ENCODE results near the gene ORC3.

The ORC3 gene

DNA sequence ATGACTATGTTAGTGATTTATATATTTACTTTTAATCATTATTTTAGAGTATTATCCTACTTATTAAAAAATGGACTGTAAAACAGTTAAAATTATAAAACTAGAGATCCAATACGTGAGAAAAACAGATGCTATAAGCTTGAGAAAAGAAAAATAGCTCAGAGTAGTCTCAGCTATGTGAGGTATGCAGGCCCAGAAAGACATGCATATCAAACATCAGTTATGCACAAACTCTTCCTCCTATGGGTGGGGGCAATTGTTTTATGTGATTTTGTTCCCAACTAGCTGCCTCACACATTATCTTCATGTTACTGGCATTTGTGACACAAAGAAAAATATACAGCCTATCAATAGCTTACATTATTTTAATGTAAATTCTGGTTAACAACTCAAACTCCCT lies 28.9 kb upstream of the ORC3 start:
- Mint-ChIP-seq H3K9me3 (no peaks in the 10 kb centered on the region), H3K27me3 (ENCODE audit: low read depth, poor library complexity) (no peaks in the 10 kb centered on the region), H3K36me3 (ENCODE audit: low read depth) (peaks cover 47% of the 10 kb centered on the region), H3K4me3 (no peak overlapping the region), H3K4me1 (no peaks in the 10 kb centered on the region), H3K27ac (no peak overlapping the region)
- TF ChIP-seq, protein P1, sequence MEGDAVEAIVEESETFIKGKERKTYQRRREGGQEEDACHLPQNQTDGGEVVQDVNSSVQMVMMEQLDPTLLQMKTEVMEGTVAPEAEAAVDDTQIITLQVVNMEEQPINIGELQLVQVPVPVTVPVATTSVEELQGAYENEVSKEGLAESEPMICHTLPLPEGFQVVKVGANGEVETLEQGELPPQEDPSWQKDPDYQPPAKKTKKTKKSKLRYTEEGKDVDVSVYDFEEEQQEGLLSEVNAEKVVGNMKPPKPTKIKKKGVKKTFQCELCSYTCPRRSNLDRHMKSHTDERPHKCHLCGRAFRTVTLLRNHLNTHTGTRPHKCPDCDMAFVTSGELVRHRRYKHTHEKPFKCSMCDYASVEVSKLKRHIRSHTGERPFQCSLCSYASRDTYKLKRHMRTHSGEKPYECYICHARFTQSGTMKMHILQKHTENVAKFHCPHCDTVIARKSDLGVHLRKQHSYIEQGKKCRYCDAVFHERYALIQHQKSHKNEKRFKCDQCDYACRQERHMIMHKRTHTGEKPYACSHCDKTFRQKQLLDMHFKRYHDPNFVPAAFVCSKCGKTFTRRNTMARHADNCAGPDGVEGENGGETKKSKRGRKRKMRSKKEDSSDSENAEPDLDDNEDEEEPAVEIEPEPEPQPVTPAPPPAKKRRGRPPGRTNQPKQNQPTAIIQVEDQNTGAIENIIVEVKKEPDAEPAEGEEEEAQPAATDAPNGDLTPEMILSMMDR (IDR thresholded peaks at IDR 0.05): no peak
- no peak for DNase-seq

DNA sequence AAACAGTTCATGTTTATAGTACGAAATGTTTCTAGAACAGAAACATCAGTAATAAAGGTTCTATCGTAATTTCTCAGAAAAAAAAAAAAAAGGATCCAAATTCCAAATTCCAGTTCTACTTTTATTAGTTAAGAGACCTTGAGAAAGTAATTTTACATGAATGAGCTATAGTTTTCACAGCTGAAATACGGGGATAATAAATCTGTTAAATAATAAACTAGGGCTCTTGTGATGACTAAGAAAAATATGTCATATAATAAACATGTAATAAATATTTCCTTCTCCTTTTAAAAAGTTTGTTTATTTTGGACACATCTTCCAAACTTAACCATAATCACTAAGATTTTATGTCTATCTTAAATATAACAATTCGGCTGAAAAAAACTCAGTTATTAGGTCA lies 17.9 kb upstream of the ORC3 start:
- no peaks in the 10 kb centered on the region for H3K27me3 Mint-ChIP-seq (ENCODE audit: low read depth, poor library complexity)
- no peak for DNase-seq
- H3K27ac Mint-ChIP-seq: no peak overlapping the region
- TF ChIP-seq, protein P1 (IDR thresholded peaks at IDR 0.05): no peak
- peaks cover 46% of the 10 kb centered on the region for H3K36me3 Mint-ChIP-seq (ENCODE audit: low read depth)
- peaks cover 23% of the 10 kb centered on the region for H3K4me1 Mint-ChIP-seq
- H3K4me3 Mint-ChIP-seq: no peak overlapping the region
- no peaks in the 10 kb centered on the region for H3K9me3 Mint-ChIP-seq

DNA sequence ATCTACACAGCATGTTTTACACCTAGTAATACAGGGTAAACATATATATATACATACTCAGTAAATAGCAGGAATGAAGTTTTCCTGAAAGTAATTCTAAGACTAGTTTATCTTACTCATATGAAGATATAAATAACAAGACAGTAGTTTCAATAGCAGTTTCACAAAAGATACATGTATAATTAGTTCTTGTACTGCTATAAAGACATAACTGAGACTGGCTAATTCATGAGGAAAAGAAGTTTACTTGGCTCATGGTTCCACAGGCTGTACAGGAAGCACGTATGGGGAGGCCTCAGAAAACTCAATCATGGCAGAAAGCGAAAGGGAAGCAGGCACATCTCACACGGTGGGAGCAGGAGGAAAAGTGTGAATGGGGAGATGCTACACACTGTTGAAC lies 17.1 kb upstream of the ORC3 start:
- Mint-ChIP-seq H3K4me1 (peaks cover 23% of the 10 kb centered on the region), H3K4me3 (no peak overlapping the region), H3K9me3 (no peaks in the 10 kb centered on the region), H3K36me3 (ENCODE audit: low read depth) (peaks cover 54% of the 10 kb centered on the region), H3K27me3 (ENCODE audit: low read depth, poor library complexity) (no peaks in the 10 kb centered on the region), H3K27ac (no peak overlapping the region)
- no peak for DNase-seq
- TF ChIP-seq, protein P1 (IDR thresholded peaks at IDR 0.05): no peak

DNA sequence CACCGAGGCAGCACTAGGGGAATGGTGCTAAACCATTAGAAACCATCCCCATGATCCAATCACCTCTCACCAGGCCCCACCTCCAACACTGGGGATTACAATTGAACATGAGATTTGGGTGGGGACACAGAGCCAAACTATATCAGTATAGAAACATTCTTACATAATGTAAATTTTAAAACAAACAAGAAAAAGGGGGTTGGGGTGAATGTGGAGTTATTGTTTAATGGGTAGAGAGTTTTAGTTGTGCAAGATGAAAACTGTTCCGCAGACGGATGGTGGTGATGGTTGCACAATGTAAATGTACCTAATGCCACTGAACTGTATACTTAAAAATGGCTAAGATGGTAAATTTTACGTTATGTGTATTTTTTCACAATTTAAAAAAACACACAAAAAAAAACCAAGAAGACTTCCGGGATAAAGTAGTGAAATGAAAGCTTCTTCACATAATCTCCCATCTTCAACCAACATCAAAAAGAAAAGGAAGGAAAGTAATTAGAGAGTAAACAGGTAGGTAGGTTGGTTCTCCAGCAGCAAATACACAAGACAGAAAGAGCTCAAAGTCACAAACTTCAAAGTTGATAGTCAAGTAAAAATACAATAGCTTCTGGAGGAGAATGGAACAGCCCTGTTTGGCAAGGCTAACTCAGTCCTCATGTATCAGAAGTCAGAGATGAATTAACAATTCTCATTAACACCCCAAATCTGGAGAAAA lies 16.5 kb upstream of the ORC3 start:
- TF ChIP-seq, protein P1 (IDR thresholded peaks at IDR 0.05): no peak
- H3K4me1 Mint-ChIP-seq: peaks cover 23% of the 10 kb centered on the region
- no peak overlapping the region for H3K4me3 Mint-ChIP-seq
- no peaks in the 10 kb centered on the region for H3K27me3 Mint-ChIP-seq (ENCODE audit: low read depth, poor library complexity)
- no peak overlapping the region for H3K27ac Mint-ChIP-seq
- no peak for DNase-seq
- H3K9me3 Mint-ChIP-seq: no peaks in the 10 kb centered on the region
- H3K36me3 Mint-ChIP-seq (ENCODE audit: low read depth): peaks cover 58% of the 10 kb centered on the region

DNA sequence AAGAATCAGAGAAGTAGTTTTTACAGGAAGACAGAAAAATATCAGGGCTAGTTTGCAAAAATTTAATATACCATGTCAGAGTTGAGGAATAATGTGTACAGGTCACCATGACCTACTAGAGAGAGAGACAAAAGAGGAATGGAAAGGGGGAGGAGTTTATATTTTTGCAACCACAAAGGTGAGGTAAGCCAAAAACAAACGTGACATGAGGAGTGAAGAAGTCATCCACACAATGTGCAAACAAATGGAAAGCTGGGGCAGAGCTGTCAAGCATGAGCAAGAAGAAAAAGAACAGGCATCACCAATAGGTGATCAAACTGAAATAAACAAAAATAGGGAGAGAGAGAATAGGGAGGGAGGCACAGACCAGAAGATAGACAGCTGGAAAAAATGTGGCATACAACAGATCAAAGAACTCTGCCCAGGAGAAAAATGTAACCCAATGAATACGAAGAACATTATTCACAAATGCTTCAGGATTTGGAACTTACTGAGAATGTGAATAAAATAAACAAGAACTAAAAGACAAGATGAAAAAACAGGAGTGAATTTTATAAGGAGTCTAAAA lies 15.6 kb upstream of the ORC3 start:
- DNase-seq: no peak
- Mint-ChIP-seq H3K4me3 (no peak overlapping the region), H3K4me1 (peaks cover 23% of the 10 kb centered on the region), H3K27ac (peak overlapping the region; percentile 46), H3K36me3 (ENCODE audit: low read depth) (peaks cover 59% of the 10 kb centered on the region), H3K9me3 (no peaks in the 10 kb centered on the region), H3K27me3 (ENCODE audit: low read depth, poor library complexity) (no peaks in the 10 kb centered on the region)
- TF ChIP-seq, protein P1 (IDR thresholded peaks at IDR 0.05): no peak

DNA sequence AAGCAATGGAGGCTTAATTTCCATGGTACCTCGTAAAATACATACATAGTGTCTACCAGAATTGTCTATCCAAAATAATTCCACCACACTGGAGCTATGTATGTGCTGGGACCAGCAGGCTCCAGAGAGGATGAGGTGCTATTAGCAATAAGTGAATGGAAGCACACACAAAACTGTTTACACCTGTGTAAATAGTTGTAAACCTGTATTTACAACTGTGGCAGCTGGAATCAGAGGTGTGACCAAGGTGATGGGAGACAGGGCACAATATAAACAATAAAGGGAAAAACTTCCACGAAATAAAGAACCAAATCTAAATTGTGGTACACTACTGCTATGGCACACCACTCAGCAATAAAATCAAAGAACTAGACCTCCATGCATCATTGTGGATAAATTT lies 14.5 kb upstream of the ORC3 start:
- H3K4me3 Mint-ChIP-seq: no peak overlapping the region
- H3K4me1 Mint-ChIP-seq: peaks cover 23% of the 10 kb centered on the region
- TF ChIP-seq, protein P1 (IDR thresholded peaks at IDR 0.05): no peak
- H3K27me3 Mint-ChIP-seq (ENCODE audit: low read depth, poor library complexity): no peaks in the 10 kb centered on the region
- H3K27ac Mint-ChIP-seq: no peak overlapping the region
- no peaks in the 10 kb centered on the region for H3K9me3 Mint-ChIP-seq
- peaks cover 64% of the 10 kb centered on the region for H3K36me3 Mint-ChIP-seq (ENCODE audit: low read depth)
- DNase-seq: no peak
